ENCODE data around the gene MEIS3.

- no peak for TF ChIP-seq ZNF384 (IDR thresholded peaks at IDR 0.05)
- no peak for TF ChIP-seq HDGF (IDR thresholded peaks at IDR 0.05; ENCODE audit: borderline replicate concordance)
- no peak for TF ChIP-seq FOXA1 (IDR thresholded peaks at IDR 0.05)
- no peak for TF ChIP-seq PKNOX1 (IDR thresholded peaks at IDR 0.05)
- TF ChIP-seq TARDBP (IDR thresholded peaks at IDR 0.05), result no peak
- no peak for TF ChIP-seq ELF4 (IDR thresholded peaks at IDR 0.05)
- no peak for TF ChIP-seq CTBP1 (IDR thresholded peaks at IDR 0.05; ENCODE audit: borderline replicate concordance)
- no peak for TF ChIP-seq FOXM1 (IDR thresholded peaks at IDR 0.05; ENCODE audit: borderline replicate concordance)
- no peak for TF ChIP-seq SP1 (IDR thresholded peaks at IDR 0.05)
- TF ChIP-seq FOXK2 (IDR thresholded peaks at IDR 0.05), result no peak
- TF ChIP-seq BHLHE40 (IDR thresholded peaks at IDR 0.05; ENCODE audit: borderline replicate concordance), result no peak
- TF ChIP-seq ARNT (IDR thresholded peaks at IDR 0.05), result no peak
- no peak for TF ChIP-seq SUZ12 (IDR thresholded peaks at IDR 0.05)
These were observed 24.0 kb upstream of the MEIS3 start for GRCh38 chr19:47443331-47443730.

Measured in HEK293T (cell line).